Vagina (tissue), 2 donors: ENCODE measurements around the gene NADK2. TPM values are rescaled to one million over a fixed set of nuclear protein-coding genes. Genes with fewer than 3 reads are reported as not detected.

Experiments
- DNase-seq, 2 donors: peaks; one replicate each; pipeline ENCODE4 v3.0.0-alpha.2; 2017; ENCODE audit errors: extremely low spot score in 2 of 2
- H3K27ac ChIP-seq: fragments of 200-600 bp; sonication (generic); one replicate; pipeline ENCODE4 v1.5.1; 2019
- H3K27me3 ChIP-seq: fragments of 200-600 bp; sonication (generic); one replicate; pipeline ENCODE4 v1.5.1; 2019
- H3K36me3 ChIP-seq, 2 donors: fragments of 200-600 bp; sonication (generic); one replicate each; pipeline ENCODE4 v1.5.1; 2017 to 2019
- H3K4me1 ChIP-seq: fragments of 200-600 bp; sonication (generic); one replicate; pipeline ENCODE4 v1.5.1; 2019
- H3K4me3 ChIP-seq, 2 donors: fragments of 200-600 bp; sonication (generic); 1 replicate in 1 of 2; 2 replicates in 1 of 2; pipeline ENCODE4 v1.5.1; 2016 to 2019
- H3K9me3 ChIP-seq: fragments of 200-600 bp; sonication (generic); one replicate; pipeline ENCODE4 v1.5.1; 2019
- POLR2A ChIP-seq, 2 donors: fragments of 450-650 bp; IDR thresholded peaks; one replicate each; pipeline ENCODE4 v1.6.1; 2017; ENCODE audit warnings: antibody characterized with exemption in 2 of 2, mild to moderate bottlenecking in 2 of 2, moderate library complexity in 2 of 2
- POLR2AphosphoS5 ChIP-seq, 2 donors: sonication (generic); formaldehyde crosslinking; IDR thresholded peaks; one replicate each; pipeline ENCODE4 v1.9.0; 2017; ENCODE audit warnings: antibody characterized with exemption in 2 of 2, mild to moderate bottlenecking in 2 of 2, low read depth in 1 of 2; ENCODE audit not compliant: insufficient read depth in 1 of 2
- intact Hi-C: fragments of 100-400 bp; cut with DNase I; formaldehyde crosslinking; loops from one replicate; pipeline ENCODE4 v1.15.1; 2023
- total RNA-seq: library from RNA; depleted of rRNA; stranded (reverse); fragments of >200 nt; gene quantifications from one replicate; pipeline ENCODE4 v1.2.3, GENCODE V29; 2016
- TF ChIP-seq, protein P1 (sequence below), 3 experiments: fragments of 450-650 bp in 2 of 3; fragments of 200-600 bp in 1 of 3; sonication (generic) in 1 of 3; IDR thresholded peaks; one replicate each; pipeline ENCODE4 v1.5.1; 2017 to 2019; ENCODE audit warnings: antibody characterized with exemption in 3 of 3, mild to moderate bottlenecking in 2 of 3, moderate library complexity in 2 of 3

The NADK2 gene
- total RNA-seq, 1 donor from 2014 or later = 9.6 TPM

DNA sequence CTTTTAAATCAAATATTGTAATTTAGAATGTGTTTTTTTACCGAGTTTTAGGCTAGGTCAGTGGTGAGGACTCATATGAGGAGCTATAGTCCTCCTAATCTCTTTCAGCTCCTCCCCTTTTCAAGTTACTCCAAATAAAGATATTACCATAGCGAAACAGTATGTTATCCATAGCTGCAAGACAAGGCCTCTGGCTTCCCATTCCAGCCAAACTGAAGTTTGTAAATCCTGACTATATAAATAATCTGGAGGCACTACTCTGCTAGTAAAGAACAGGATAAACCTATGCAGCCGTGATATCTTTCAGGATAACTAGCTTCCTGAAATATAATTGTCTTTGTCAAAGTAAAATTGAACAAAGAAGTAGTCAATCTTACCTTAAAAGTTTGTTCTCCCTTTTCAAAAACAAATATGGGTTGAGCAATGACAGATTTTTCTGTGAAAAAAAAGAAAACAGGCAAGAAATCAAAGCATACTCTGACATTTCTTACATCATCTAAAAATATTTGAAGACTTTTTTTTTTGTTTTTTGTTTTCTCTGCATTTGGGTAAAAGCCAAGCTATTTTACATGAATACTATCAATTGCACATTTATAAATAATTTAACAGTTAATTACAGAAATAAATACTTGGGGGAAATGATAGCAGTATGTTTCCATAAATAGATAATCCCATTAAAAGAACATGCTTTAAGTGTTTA, 29.3 kb upstream of the NADK2 start:
- no peak for TF ChIP-seq POLR2A (IDR thresholded peaks at IDR 0.05)
- no peak overlapping the region for H3K27ac ChIP-seq
- no peak overlapping the region for H3K4me3 ChIP-seq
- H3K9me3 ChIP-seq = no peaks in the 10 kb centered on the region
- DNase-seq = no peak
- no peaks in the 10 kb centered on the region for H3K4me1 ChIP-seq
- H3K36me3 ChIP-seq = no peaks in the 10 kb centered on the region
- H3K27me3 ChIP-seq = no peaks in the 10 kb centered on the region
- intact Hi-C loops = no loop called here

DNA sequence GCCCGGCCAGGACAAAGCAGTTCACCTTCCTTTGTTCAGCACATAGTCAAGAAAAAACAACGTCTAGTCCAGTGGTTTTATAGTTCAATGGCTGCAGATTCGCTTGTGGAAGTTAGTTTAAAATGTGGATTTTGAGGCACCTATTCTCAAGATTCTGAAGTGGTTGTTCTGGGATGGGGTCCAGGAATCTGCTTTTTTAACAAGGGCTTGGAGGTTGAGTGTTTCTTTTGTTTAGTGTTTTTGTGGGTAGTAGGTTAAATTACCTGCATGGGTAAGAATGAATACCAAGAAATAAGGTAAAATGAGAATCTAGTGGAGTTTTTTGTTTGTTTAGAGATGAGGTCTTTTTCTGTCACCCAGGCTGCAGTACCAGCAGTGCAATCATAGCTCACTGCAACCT, 28.4 kb upstream of the NADK2 start:
- no peak for DNase-seq
- H3K4me1 ChIP-seq = no peaks in the 10 kb centered on the region
- H3K9me3 ChIP-seq = no peaks in the 10 kb centered on the region
- H3K36me3 ChIP-seq = no peaks in the 10 kb centered on the region
- no peaks in the 10 kb centered on the region for H3K27me3 ChIP-seq
- no peak overlapping the region for H3K27ac ChIP-seq
- intact Hi-C loops = no loop called here
- no peak for TF ChIP-seq POLR2A (IDR thresholded peaks at IDR 0.05)
- TF ChIP-seq POLR2AphosphoS5 (IDR thresholded peaks at IDR 0.05; ENCODE audit: insufficient read depth in 1 of 2, low read depth in 1 of 2) = no peak
- TF ChIP-seq, protein P1, sequence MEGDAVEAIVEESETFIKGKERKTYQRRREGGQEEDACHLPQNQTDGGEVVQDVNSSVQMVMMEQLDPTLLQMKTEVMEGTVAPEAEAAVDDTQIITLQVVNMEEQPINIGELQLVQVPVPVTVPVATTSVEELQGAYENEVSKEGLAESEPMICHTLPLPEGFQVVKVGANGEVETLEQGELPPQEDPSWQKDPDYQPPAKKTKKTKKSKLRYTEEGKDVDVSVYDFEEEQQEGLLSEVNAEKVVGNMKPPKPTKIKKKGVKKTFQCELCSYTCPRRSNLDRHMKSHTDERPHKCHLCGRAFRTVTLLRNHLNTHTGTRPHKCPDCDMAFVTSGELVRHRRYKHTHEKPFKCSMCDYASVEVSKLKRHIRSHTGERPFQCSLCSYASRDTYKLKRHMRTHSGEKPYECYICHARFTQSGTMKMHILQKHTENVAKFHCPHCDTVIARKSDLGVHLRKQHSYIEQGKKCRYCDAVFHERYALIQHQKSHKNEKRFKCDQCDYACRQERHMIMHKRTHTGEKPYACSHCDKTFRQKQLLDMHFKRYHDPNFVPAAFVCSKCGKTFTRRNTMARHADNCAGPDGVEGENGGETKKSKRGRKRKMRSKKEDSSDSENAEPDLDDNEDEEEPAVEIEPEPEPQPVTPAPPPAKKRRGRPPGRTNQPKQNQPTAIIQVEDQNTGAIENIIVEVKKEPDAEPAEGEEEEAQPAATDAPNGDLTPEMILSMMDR (IDR thresholded peaks at IDR 0.05) = no peak
- H3K4me3 ChIP-seq = no peak overlapping the region

DNA sequence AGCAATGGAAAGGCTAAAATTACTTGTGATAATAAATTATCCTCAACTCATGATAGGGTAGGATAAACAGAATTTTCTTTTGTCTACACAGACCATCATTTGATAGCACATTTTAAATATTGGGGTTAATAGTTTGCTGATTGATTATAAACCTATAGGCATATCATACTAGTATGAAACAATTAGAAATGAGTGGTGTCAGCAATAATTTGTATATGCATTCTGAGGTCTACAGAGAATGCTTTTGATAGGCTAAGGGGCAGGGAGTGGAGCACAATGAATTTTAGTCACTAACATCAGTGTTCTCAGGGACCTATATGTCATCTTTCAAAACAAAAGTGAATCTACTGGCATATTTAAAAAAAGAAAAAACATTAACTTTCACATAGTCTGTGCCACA, 27.8 kb upstream of the NADK2 start:
- no peaks in the 10 kb centered on the region for H3K27me3 ChIP-seq
- H3K36me3 ChIP-seq = no peaks in the 10 kb centered on the region
- no peak for TF ChIP-seq POLR2A (IDR thresholded peaks at IDR 0.05)
- TF ChIP-seq POLR2AphosphoS5 (IDR thresholded peaks at IDR 0.05; ENCODE audit: insufficient read depth in 1 of 2, low read depth in 1 of 2) = no peak
- TF ChIP-seq, protein P1 (IDR thresholded peaks at IDR 0.05) = no peak
- no peaks in the 10 kb centered on the region for H3K9me3 ChIP-seq
- no peak overlapping the region for H3K4me3 ChIP-seq
- no peak for DNase-seq
- no peaks in the 10 kb centered on the region for H3K4me1 ChIP-seq
- no peak overlapping the region for H3K27ac ChIP-seq
- intact Hi-C loops = no loop called here

DNA sequence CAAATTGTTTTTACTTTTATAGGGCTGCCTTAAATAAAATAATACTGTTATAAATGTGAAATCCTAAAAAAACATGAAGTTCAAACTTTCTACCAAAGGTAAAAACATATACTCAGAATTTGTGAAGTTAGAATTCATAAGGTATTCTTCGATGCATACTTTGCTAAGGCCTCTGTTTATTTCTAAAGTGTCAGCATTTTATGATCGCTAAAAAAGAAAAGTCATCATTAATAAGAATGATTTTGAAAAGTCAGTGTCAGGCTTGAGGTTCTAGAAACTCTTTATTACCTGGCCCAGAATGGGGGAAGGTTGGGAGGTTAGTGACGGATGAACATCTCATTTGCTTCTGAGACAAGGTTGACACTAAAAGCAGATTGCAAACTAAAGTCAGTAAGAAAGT, 26.2 kb upstream of the NADK2 start:
- no peak for TF ChIP-seq POLR2A (IDR thresholded peaks at IDR 0.05)
- no peak for TF ChIP-seq POLR2AphosphoS5 (IDR thresholded peaks at IDR 0.05; ENCODE audit: insufficient read depth in 1 of 2, low read depth in 1 of 2)
- TF ChIP-seq, protein P1 (IDR thresholded peaks at IDR 0.05) = no peak
- Histone ChIP-seq H3K27ac (no peak overlapping the region), H3K27me3 (no peaks in the 10 kb centered on the region), H3K9me3 (no peaks in the 10 kb centered on the region), H3K36me3 (no peaks in the 10 kb centered on the region), H3K4me1 (no peaks in the 10 kb centered on the region), H3K4me3 (no peak overlapping the region)
- intact Hi-C loops = no loop called here
- no peak for DNase-seq

DNA sequence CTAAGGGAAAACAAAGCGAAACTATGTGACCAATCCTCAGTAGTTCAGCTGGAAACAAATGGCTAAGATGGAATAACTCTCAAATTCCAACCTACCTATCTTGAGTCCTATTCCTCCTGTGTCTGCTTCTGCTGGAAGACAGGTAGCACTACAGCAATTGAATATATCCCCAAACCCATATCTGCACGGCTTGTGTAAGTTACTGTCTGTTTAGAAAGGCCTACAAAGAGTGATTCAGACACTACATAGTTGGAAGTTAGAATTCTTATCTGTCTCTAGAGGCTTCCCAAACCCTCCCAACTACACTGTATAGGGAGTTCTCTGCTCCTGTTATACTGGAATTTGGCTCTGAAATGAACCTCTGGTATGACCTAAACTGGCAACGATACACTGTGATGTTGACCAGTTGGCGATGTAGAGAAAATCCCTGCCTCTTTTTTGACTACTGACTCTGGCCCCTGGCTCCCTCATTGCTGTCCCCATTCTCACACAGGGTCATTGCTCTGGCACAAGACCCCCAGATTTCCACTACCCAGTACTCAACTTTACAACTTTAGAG, 22.6 kb upstream of the NADK2 start:
- TF ChIP-seq POLR2AphosphoS5 (IDR thresholded peaks at IDR 0.05; ENCODE audit: insufficient read depth in 1 of 2, low read depth in 1 of 2) (no peak), POLR2A (IDR thresholded peaks at IDR 0.05) (no peak)
- TF ChIP-seq, protein P1 (IDR thresholded peaks at IDR 0.05) = no peak
- Histone ChIP-seq H3K36me3 (no peaks in the 10 kb centered on the region), H3K27me3 (no peaks in the 10 kb centered on the region), H3K9me3 (no peaks in the 10 kb centered on the region), H3K4me3 (no peak overlapping the region), H3K27ac (no peak overlapping the region), H3K4me1 (no peaks in the 10 kb centered on the region)
- intact Hi-C loops = no loop called here
- DNase-seq = no peak
